AG20443 (cell line): ENCODE measurements around the gene LMTK2.

Experiments used
- DNase-seq: peaks from one replicate; pipeline ENCODE4 v3.0.0; 2012; ENCODE audit warnings: low spot score, mixed read lengths

LMTK2 gene

GRCh38 chr7:98203261-98203963 lies 96.8 kb downstream of the LMTK2 start:
- DNase-seq = no peak

DNA sequence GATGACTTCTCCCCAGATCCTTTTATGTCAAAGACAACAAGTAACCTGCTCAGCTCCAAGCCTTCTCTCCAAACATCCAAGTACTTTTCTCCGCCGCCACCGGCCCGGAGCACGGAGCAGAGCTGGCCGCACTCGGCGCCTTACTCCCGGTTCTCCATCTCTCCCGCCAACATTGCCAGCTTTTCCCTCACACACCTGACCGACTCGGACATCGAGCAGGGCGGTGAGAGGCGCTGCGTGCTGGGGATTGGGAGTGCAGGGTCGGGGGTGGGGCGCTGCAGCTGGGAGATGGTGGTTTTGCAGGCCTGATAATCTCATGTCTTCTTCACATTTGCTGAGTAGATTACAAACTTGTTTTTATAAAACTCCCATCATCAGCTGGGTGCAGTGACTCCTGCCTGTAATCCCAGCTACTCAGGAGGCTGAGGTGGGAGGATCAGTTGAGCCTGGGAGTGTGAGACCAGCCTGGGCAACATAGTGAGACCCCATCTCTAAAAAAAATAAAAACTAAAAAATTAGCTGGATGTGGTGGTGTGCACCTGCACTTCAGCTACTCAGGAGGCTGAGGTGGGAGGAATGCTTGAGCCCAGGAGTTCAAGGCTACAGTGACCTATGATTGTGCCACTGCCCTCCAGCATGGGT lies 97.4 kb downstream of the LMTK2 start:
- DNase-seq = no peak

- DNase-seq = no peak
Observed at GRCh38 chr7:98204670-98205069, 98.0 kb downstream of the LMTK2 start.

- no peak for DNase-seq
Observed at GRCh38 chr7:98205162-98205845, 98.6 kb downstream of the LMTK2 start.

DNA sequence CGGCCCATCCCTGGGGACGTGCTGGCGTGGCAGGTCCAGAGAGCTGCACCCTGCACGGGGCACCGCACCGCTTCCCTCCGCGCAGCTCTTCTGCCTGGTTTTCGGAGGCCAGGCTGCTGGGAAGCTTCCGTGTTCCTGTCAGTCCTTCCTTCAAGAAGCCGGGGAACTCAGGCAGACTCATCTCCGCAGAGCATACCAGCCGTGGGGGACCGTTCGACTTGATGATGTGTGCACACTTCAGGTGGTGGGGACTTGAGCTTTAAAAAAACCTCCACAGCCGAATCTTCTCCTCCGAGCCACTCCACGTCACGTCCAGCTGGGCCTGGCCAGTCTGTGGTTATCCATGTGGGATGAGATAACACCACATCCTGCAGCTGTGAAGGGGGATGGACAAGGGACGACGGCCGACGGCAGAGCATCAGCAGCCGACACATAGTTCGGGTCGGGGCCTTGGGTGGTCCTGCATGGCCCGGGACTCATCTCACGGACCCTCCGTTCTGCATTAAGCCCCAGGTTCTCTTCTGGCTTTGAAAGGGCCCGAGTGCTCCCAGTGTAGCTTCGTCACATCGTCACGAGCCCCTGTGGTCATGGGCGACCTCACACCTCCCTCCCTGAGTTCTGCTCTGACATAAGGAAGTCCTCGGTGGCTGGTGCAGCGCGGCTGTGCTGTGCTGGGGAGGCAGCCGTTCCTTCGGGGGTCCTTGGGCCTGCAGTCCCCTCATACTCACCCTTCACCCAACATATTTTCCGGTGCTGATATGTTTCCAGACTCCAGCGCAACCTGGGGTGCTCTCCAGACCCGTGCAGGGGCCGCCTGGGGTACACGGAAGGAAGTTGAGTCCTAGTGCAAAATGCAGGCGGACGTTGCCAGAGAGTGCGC lies 100.0 kb downstream of the LMTK2 start:
- no peak for DNase-seq

DNA sequence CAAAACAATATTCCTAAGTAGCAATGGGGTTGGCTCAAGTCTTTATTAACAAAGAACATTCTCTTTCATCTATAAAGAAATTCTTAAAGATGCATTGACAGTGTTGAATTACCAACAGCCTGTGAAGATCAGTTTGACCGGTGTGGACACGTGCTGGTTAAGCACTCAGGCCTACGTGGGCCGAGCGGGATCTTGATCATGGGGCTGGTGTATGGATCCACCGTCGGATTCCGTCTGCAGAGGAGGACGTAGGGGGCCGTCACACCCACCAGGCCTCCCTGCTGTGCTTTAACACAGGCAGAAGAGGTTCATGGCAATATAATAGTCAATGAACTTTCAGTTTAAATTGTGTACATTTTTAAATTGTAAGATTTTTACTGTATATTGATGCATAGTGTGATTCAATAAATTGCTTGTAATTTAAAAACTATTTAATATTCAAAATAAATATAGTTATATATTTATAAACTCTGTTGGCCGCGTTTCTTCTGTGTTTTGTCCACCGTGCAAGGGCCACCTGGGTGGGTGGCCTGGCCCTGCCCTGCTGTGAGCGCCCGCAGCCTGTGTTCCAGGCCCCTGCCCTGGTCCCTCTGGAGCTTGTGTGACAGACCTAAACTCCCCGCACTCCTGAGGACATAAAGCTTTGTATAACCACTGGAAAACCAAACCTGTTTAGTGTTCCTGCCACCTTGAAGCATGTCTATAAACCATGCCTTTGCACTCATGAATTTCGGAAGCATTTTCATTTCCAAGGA lies 102.7 kb downstream of the LMTK2 start:
- no peak for DNase-seq

DNA sequence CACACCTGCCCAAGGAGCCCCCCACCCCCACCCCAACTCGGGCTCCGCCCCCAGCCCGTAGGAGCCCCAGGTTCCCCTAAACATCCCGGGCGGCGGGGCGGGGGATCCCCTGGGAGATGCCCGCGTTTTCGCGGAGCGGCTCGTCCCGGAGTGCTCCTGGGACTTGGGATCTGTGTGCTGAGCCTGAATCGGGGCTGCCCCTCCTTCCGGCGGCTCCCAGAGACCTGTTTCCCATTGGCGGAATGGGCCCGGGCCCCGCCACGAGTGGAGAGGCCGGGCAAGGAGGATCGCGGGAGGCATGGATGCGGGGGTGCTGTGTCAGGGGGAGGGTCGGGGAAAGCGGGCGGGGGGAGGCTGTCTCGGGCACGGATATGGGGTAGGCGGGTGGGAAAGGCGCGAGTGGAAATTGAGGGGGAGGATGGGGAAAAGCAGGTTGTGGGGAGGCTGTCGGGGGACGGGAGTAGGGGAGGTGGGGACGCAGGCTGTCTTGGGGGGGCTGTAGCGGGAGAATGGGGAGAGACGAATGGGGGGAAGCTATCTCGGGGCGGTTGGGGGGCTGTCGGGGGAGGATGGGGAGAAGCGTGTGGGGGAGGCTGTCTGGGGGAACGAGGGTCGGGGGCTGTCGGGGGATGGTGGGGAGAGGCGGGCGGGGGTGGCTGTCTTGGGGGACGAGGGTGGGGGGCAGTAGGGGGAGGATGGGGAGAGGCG lies 104.0 kb downstream of the LMTK2 start:
- peak; percentile 76 for DNase-seq

DNA sequence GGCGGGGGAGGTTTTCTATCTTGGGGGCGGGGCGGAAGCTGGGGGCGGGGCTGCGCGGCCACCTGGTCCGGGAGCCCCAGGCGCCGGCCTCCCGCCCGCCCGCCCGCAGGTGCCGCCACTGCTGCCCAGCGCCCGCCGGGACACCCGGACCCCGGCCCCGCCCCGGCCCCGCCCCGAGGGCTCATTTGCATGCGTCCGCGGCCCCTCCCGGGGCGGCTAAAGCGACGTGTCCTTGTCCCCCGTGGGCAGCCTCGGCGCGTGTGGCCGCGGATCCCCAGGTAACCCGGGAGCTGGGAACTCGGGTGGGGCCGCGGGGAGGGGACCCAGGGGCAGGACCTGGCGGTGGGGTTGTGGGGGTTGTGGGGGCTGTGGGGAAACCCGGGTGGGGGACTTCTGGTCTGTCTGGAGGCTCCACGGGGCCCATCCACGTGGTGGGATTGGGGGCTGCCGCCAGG lies 104.6 kb downstream of the LMTK2 start, which contains the start of gene BHLHA15:
Gene BHLHA15 (plus strand): TSS at position 219 of the 455 bp plus-strand sequence. CDS start 871 bp downstream, outside the sequence.
- peak; percentile 57 for DNase-seq

GRCh38 chr7:98211676-98212531 lies 105.2 kb downstream of the LMTK2 start:
- DNase-seq = no peak

DNA sequence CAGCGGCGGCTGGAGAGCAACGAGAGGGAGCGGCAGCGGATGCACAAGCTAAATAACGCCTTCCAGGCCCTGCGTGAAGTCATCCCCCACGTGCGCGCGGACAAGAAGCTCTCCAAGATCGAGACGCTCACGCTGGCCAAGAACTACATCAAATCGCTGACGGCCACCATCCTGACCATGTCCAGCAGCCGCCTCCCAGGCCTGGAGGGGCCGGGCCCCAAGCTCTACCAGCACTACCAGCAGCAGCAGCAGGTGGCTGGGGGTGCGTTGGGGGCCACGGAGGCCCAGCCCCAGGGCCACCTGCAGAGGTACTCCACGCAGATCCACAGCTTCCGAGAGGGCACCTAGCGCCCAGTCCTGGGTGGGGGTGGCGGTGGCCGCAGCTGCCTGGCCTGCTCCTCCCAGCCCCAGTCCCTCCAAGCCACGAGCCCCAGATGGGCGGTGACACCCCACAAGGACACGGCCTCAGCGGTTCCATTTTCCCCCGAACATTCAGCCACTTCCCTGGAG lies 105.9 kb downstream of the LMTK2 start:
- no peak for DNase-seq

DNA sequence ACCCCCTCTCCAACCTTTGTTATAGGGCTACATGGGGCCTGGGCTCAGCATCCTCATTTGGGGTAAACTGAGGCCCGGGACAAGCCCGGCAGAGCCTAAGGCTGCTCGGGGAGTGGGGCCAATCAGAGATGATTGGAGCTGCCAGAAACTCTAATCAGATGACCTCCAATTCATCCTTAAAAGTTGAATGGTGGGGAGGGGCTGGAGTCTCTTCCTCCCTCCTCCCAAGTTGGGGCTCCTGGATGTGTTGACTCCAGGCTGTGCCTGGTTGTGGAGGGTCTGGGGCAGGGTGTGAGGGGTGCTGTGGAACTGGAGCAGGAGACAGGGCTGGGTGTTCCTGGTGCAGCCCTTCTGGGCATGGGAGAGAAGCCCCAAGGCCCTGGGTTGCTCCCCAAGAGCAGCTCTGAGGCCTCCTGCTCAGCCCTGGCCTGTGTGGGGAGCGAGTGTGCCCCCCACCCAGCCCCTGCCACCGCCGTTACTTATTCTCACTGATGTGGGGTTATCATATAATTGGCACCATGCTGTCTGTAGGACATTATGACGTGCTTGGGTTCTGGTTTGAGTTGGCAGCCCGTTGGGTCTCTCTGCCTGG lies 106.7 kb downstream of the LMTK2 start:
- DNase-seq = no peak

DNA sequence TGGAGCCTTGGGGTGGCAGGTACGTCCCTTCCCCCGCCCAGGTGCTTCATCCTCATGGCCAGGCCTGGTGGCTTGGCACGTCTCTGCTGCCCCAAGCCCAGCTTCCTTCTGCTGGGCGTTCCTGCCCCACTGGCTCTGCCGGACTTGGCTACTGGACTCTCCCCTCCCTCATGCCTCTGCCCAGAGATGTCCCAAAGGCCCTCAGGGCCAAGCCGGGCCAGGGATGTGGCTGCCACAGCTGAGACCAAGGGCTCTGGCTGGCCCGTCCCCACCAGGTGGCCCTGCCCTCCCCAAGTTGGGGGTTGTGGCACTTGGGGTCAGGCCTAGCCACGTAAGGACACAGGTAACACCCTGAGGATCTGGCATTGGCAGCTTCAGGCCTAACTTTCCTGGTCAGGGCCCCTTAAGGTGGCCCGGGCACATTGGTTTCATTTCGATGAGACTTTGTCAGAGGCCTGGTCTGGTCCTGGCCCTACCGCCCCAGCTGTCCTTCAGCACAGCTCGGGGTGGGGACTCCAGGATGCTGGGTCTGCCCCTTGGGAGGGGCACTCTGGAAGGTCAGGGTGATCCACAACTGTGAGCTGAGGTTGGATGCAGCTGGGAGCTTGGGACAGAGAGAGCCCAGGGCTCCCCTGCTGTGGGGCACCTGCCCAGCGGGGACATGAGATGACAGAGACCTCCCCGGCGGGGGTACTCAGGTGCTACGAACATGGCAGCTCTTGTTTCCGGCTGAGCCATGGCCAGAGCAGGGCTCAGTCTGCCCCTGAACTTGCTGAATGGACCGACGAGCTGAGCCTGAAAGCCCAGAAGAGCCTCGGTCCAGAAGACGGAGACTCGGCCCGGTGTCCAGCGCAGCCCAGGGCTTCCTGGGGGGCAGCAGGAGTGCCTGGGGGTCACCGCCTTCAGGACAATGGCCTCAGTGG lies 107.5 kb downstream of the LMTK2 start:
- no peak for DNase-seq

DNA sequence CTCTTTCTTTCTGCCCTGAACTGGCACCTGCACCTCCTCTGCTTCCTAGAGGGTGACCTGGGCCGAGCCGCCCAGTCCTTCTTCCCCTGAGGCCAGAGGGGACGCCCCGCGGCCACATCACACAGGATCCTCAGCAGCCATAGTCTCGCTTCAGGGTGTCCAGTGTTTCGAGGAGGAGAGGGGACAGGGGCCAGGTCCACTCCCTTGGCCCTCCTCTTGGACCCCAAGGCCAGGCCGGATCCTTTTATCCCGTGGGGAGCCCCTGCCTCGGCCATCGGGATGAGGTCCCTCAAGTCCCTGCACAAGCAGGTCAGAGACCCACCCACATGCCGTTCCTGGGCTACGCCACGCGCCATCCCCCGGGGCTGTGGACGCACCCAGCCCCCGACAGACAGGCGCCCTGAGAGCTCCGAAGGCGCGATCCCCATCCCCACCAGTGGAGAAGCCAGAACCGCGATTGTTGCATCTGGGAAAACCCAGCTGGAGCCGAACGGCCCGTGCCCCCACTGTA lies 108.2 kb downstream of the LMTK2 start:
- no peak for DNase-seq

DNA sequence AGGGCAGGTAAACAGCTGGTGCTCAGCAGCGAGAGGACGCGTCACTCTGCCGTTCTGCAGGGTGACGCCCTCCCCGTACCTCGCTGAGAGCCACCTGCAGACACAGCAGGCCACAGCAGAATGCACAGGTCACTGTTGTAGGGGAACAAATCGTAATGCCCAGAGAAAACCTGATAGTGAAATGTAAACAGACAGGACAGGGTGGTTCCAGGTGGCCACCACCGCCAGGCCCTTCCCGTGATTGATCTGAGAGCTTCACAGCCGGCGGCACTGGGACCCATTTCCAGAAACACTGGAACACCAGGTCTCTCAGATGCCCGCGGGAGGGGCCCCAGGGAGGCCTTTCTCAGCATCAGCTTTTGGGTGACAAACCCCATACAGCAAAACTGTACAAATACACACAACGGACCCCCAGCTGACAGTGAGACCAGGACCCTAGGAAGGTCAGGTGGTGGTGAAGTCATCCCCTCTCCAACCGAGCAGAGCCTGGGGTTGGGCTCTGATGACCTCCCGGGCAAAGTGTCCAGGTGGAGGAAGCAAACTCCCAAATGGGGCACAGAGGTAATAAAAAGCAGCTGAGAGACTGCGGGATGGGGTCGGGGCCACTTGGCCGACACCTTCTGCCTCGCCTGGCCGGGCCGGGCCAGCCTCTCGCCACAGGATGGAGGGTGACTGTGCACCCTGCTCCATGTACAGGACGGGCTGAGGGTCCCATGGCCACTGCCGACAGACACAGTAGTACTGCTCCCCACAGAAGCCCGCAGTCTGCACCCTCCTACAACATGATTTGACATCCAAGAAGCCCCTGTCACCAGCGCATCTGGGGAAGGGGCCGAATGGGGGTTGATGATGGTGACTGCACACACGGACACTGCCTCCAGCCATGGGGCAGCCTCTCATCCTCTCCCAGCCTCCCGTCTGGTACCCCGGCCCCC lies 109.2 kb downstream of the LMTK2 start:
- DNase-seq = no peak

- no peak for DNase-seq
Observed at GRCh38 chr7:98216941-98217622, 110.4 kb downstream of the LMTK2 start.
